ACC112 (cell line): Measurements from ENCODE around the gene TYW1.
A peak's percentile ranks its signal among the peaks of the same experiment; 100 is the strongest.
"Not testable (repeated sequence)": the region's sequence is repeated elsewhere in the genome, so short reads cannot be mapped to it uniquely, and the experiment has no call there.

Experiments used
- H2AFZ ChIP-seq: fragments of 200-600 bp; sonication (generic); one replicate; pipeline ENCODE4 v1.6.0; 2017; ENCODE audit warnings: antibody characterized with exemption, low read length; ENCODE audit not compliant: unreplicated experiment
- H3K27ac ChIP-seq: fragments of 200-600 bp; sonication (generic); 2 replicates; pipeline ENCODE4 v1.5.1; 2014; ENCODE audit warnings: low read depth, mild to moderate bottlenecking, antibody characterized with exemption, low read length, moderate library complexity
- H3K27me3 ChIP-seq: fragments of 200-600 bp; sonication (generic); 2 replicates; pipeline ENCODE4 v1.6.1; 2014; ENCODE audit warnings: mild to moderate bottlenecking, antibody characterized with exemption, low read length, moderate library complexity, mixed read lengths; ENCODE audit not compliant: insufficient read depth
- H3K36me3 ChIP-seq: fragments of 200-600 bp; sonication (generic); 2 replicates; pipeline ENCODE4 v1.6.1; 2016; ENCODE audit warnings: mild to moderate bottlenecking, antibody characterized with exemption, low read length, moderate library complexity, mixed read lengths; ENCODE audit not compliant: insufficient read depth
- H3K4me1 ChIP-seq: fragments of 200-600 bp; sonication (generic); one replicate; pipeline ENCODE4 v1.6.1; 2016; ENCODE audit warnings: low read length, mixed read lengths; ENCODE audit not compliant: insufficient read depth, unreplicated experiment, control insufficient read depth
- H3K4me3 ChIP-seq: fragments of 200-600 bp; sonication (generic); 2 replicates; pipeline ENCODE4 v1.5.1; 2014; ENCODE audit warnings: mild to moderate bottlenecking, low read depth, low read length
- H3K79me2 ChIP-seq: fragments of 200-600 bp; sonication (generic); one replicate; pipeline ENCODE4 v1.6.0; 2016; ENCODE audit warnings: low read length; ENCODE audit not compliant: control insufficient read depth, unreplicated experiment, insufficient read depth

TYW1 gene

GRCh38 chr7:66961096-66961495 lies 35.5 kb upstream of the TYW1 start:
- Histone ChIP-seq H3K27me3 (no peaks in the 10 kb centered on the region), H3K36me3 (0 out of 2 replicates have a peak, but pooled peaks cover 2% of the 10 kb centered on the region), H3K4me3 (no peak overlapping the region), H3K27ac (no peak overlapping the region), H3K4me1 (no peaks in the 10 kb centered on the region), H3K79me2 (no peaks in the 10 kb centered on the region), H2AFZ (no peak overlapping the region)

GRCh38 chr7:66964411-66964810 lies 32.2 kb upstream of the TYW1 start:
- Histone ChIP-seq H2AFZ (no peak overlapping the region), H3K27me3 (no peaks in the 10 kb centered on the region), H3K4me3 (no peak overlapping the region), H3K79me2 (no peaks in the 10 kb centered on the region), H3K4me1 (no peaks in the 10 kb centered on the region), H3K36me3 (no peaks in the 10 kb centered on the region), H3K27ac (no peak overlapping the region)

GRCh38 chr7:66967029-66967428 lies 29.6 kb upstream of the TYW1 start:
- Histone ChIP-seq H3K4me3 (no peak overlapping the region), H3K27ac (no peak overlapping the region), H3K36me3 (no peaks in the 10 kb centered on the region), H3K4me1 (no peaks in the 10 kb centered on the region), H2AFZ (no peak overlapping the region), H3K27me3 (no peaks in the 10 kb centered on the region), H3K79me2 (no peaks in the 10 kb centered on the region)

GRCh38 chr7:66969001-66969400 lies 27.6 kb upstream of the TYW1 start:
- H3K4me1 ChIP-seq, H2AFZ ChIP-seq, H3K27ac ChIP-seq, H3K27me3 ChIP-seq, H3K79me2 ChIP-seq, H3K4me3 ChIP-seq, H3K36me3 ChIP-seq: not testable (repeated sequence)

GRCh38 chr7:66970310-66970709 lies 26.3 kb upstream of the TYW1 start:
- no peaks in the 10 kb centered on the region for H3K27me3 ChIP-seq
- no peaks in the 10 kb centered on the region for H3K79me2 ChIP-seq
- no peak overlapping the region for H2AFZ ChIP-seq

GRCh38 chr7:66974986-66975590 lies 21.5 kb upstream of the TYW1 start:
- Histone ChIP-seq H3K27me3 (no peaks in the 10 kb centered on the region), H3K4me3 (no peak overlapping the region), H2AFZ (no peak overlapping the region), H3K4me1 (no peaks in the 10 kb centered on the region), H3K79me2 (no peaks in the 10 kb centered on the region), H3K27ac (no peak overlapping the region), H3K36me3 (no peaks in the 10 kb centered on the region)

More at GRCh38 chr7:66970310-66970709, 26.3 kb upstream of the TYW1 start:
- Histone ChIP-seq H3K4me3 (no peak overlapping the region), H3K27ac (no peak overlapping the region), H3K4me1 (no peaks in the 10 kb centered on the region), H3K36me3 (no peaks in the 10 kb centered on the region)

DNA sequence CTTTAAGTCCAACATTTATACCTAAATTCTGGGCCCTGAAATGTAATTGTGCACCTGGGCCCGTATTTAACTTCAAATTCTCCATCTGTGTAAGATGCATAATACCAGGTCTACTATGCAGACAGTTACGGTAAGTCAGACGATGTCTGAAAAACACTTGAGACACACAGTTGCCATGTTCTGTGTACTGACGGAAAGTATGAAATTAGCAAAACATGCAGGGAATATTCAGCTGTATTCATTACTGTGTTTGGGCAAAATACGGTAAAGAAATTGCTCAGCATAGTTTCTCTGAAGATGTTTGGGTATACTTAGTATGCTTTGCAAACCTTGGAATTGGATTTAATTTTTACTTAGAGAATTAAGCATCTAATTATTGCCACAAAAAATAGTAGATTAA lies 18.3 kb upstream of the TYW1 start:
- H3K27me3 ChIP-seq, H3K36me3 ChIP-seq, H3K27ac ChIP-seq, H2AFZ ChIP-seq, H3K4me3 ChIP-seq, H3K79me2 ChIP-seq, H3K4me1 ChIP-seq: not testable (repeated sequence)

DNA sequence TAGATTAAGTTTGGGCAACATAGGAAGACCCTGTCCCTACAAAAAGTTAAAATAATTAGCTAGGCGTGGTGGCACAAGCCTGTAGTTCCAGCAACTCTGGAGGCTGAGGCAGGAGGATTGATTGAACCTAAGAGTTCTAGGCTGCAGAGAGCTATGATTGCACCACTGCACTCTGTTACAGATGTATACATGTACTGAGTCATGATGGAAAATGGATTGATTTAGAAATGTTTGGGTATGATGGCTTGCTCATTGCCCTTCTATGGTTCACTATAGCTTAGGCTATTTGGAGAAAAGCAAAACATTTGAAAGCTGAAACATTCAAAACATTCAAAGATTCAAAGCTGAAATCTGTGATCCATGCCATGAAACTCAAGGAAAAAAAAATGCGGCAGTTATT lies 17.6 kb upstream of the TYW1 start:
- H3K27me3 ChIP-seq, H3K36me3 ChIP-seq, H2AFZ ChIP-seq, H3K4me1 ChIP-seq, H3K27ac ChIP-seq, H3K4me3 ChIP-seq, H3K79me2 ChIP-seq: not testable (repeated sequence)

- H3K79me2 ChIP-seq, H3K4me3 ChIP-seq, H2AFZ ChIP-seq, H3K4me1 ChIP-seq, H3K27ac ChIP-seq, H3K27me3 ChIP-seq, H3K36me3 ChIP-seq: not testable (repeated sequence)
Observed at GRCh38 chr7:66980336-66980735, 16.3 kb upstream of the TYW1 start.

- peaks cover 13% of the 10 kb centered on the region for H3K36me3 ChIP-seq
- peaks cover 21% of the 10 kb centered on the region for H3K79me2 ChIP-seq
- not testable (repeated sequence) for H3K27me3 ChIP-seq, H3K27ac ChIP-seq, H3K4me3 ChIP-seq, H3K4me1 ChIP-seq, H2AFZ ChIP-seq
Observed at GRCh38 chr7:66989552-66989951, 7.1 kb upstream of the TYW1 start.

- not testable (repeated sequence) for H2AFZ ChIP-seq, H3K36me3 ChIP-seq, H3K27me3 ChIP-seq, H3K4me1 ChIP-seq
- H3K4me3 ChIP-seq: peak overlapping the region; percentile 94
- peak overlapping the region; percentile 93 for H3K27ac ChIP-seq
- H3K79me2 ChIP-seq: peaks cover 32% of the 10 kb centered on the region
Observed at GRCh38 chr7:66994051-66994450, 2.6 kb upstream of the TYW1 start.
